Measurements from ENCODE around the gene SIGLEC12. TPM values are rescaled to one million over a fixed set of nuclear protein-coding genes. Genes with fewer than 3 reads are reported as not detected.

Gene SIGLEC12
- total RNA-seq (not detected), total RNA-seq (0 to 8.0 (median 0.07) reads per million in 172 experiments)
- 0.04 TPM for polyA plus RNA-seq (2013, experiment 1 of 2)
- not detected for polyA plus RNA-seq (2013, experiment 2 of 2)

GRCh38 chr19:51501594-51502263, at the start of gene SIGLEC12:
TSS of gene SIGLEC12 (minus strand) at chr19:51501800. CDS start at chr19:51501733, 67 bp downstream.
- peaks cover 0 to 6% of the 10 kb centered on the region in 2 experiments for H3K9me3 ChIP-seq (ENCODE audit: control insufficient read depth in 1 of 2, insufficient read depth in 1 of 2, low read length in 2 of 2)
- no peaks in the 10 kb centered on the region for H3K36me3 Mint-ChIP-seq (ENCODE audit: low read depth)
- POLR2A ChIA-PET = no interaction called here
- H3K27ac ChIP-seq (ENCODE audit: low read depth in 1 of 2, low read length in 2 of 2) = no peak within 1 kb of the TSS
- CTCF ChIA-PET = no interaction called here
- peaks cover 6% of the 10 kb centered on the region for H3K4me1 Mint-ChIP-seq (ENCODE audit: low read depth)
- no peak within 1 kb of the TSS for H3K4me3 ChIP-seq (ENCODE audit: low read length)
- H3K27me3 Mint-ChIP-seq = peaks cover 7% of the 10 kb centered on the region
- ATAC-seq (ENCODE audit: poor library complexity) = no peak
- TF ChIP-seq CTCF (IDR thresholded peaks at IDR 0.05) = no peak
- peaks cover 10% of the 10 kb centered on the region for H3K4me1 ChIP-seq (ENCODE audit: insufficient read depth, low read length)
- no peaks in the 10 kb centered on the region for H3K36me3 ChIP-seq (ENCODE audit: insufficient read depth, low read length)
- no peaks in the 10 kb centered on the region for H3K9me3 Mint-ChIP-seq
- no peak within 1 kb of the TSS for H3K4me3 Mint-ChIP-seq
- no peaks in the 10 kb centered on the region for H3K27me3 ChIP-seq (ENCODE audit: control insufficient read depth in 1 of 2, insufficient read depth in 2 of 2, low read length in 2 of 2)
- H3K27ac Mint-ChIP-seq = no peak within 1 kb of the TSS
- peak in 3 of 14 experiments; percentile 8 to 56 (median 49) for DNase-seq
- intact Hi-C loops (cut with DNase I, micrococcal nuclease) = no loop called here

- TF ChIP-seq CTCF (IDR thresholded peaks at IDR 0.05) = no peak
- Mint-ChIP-seq H3K27me3 (peaks cover 80% of the 10 kb centered on the region), H3K27ac (no peak overlapping the region), H3K4me1 (ENCODE audit: low read depth) (peaks cover 27% of the 10 kb centered on the region), H3K9me3 (peaks cover 2% of the 10 kb centered on the region), H3K4me3 (no peak overlapping the region), H3K36me3 (ENCODE audit: low read depth) (no peaks in the 10 kb centered on the region)
- intact Hi-C loops (cut with DNase I, micrococcal nuclease) = no loop called here
- DNase-seq (no peak), ATAC-seq (ENCODE audit: poor library complexity) (no peak)
- Histone ChIP-seq H3K36me3 (ENCODE audit: insufficient read depth, low read length) (no peaks in the 10 kb centered on the region), H3K9me3 (ENCODE audit: control insufficient read depth in 1 of 2, insufficient read depth in 1 of 2, low read length in 2 of 2) (peaks cover 0 to 9% of the 10 kb centered on the region in 2 experiments), H3K27me3 (ENCODE audit: control insufficient read depth in 1 of 2, insufficient read depth in 2 of 2, low read length in 2 of 2) (peaks cover 19 to 35% of the 10 kb centered on the region in 2 experiments), H3K4me1 (ENCODE audit: insufficient read depth, low read length) (peaks cover 12% of the 10 kb centered on the region), H3K4me3 (ENCODE audit: low read length) (no peak overlapping the region), H3K27ac (ENCODE audit: low read depth in 1 of 2, low read length in 2 of 2) (no peak overlapping the region)
- CTCF ChIA-PET = no interaction called here
- POLR2A ChIA-PET = no interaction called here
These were observed 49.5 kb upstream of the SIGLEC12 start for GRCh38 chr19:51550848-51551672.

GRCh38 chr19:51549533-51550324, 48.1 kb upstream of the SIGLEC12 start:
- Histone ChIP-seq H3K27me3 (ENCODE audit: control insufficient read depth in 1 of 2, insufficient read depth in 2 of 2, low read length in 2 of 2) (peaks cover 28 to 33% of the 10 kb centered on the region in 2 experiments), H3K4me3 (ENCODE audit: low read length) (no peak overlapping the region), H3K36me3 (ENCODE audit: insufficient read depth, low read length) (no peaks in the 10 kb centered on the region), H3K9me3 (ENCODE audit: control insufficient read depth in 1 of 2, insufficient read depth in 1 of 2, low read length in 2 of 2) (peaks cover 0 to 9% of the 10 kb centered on the region in 2 experiments), H3K4me1 (ENCODE audit: insufficient read depth, low read length) (peaks cover 12% of the 10 kb centered on the region), H3K27ac (ENCODE audit: low read depth in 1 of 2, low read length in 2 of 2) (no peak overlapping the region)
- no peaks in the 10 kb centered on the region for H3K36me3 Mint-ChIP-seq (ENCODE audit: low read depth)
- H3K27me3 Mint-ChIP-seq = peaks cover 68% of the 10 kb centered on the region
- ChIA-PET POLR2A (no interaction called here), CTCF (no interaction called here)
- H3K4me1 Mint-ChIP-seq (ENCODE audit: low read depth) = peaks cover 27% of the 10 kb centered on the region
- H3K9me3 Mint-ChIP-seq = peaks cover 2% of the 10 kb centered on the region
- DNase-seq = no peak
- intact Hi-C loops (cut with DNase I, micrococcal nuclease) = no loop called here
- no peak for ATAC-seq (ENCODE audit: poor library complexity)
- no peak overlapping the region for H3K4me3 Mint-ChIP-seq
- TF ChIP-seq CTCF (IDR thresholded peaks at IDR 0.05) = no peak
- H3K27ac Mint-ChIP-seq = no peak overlapping the region
